Neural progenitor cell (in vitro differentiated cells): ENCODE results near the gene PBLD. TPM values are rescaled to one million over a fixed set of nuclear protein-coding genes. Genes with fewer than 3 reads are reported as not detected.

Experiments
- DNase-seq: peaks from one replicate; pipeline ENCODE4 v3.0.0-alpha.2; 2016; ENCODE audit warnings: low spot score
- H2AFZ ChIP-seq: fragments of 200-600 bp; sonication (generic); replicated peaks from 2 replicates; pipeline ENCODE4 v1.6.1; 2016; ENCODE audit warnings: antibody characterized with exemption
- H3F3A ChIP-seq: fragments of 200-600 bp; sonication (generic); 2 replicates; pipeline ENCODE4 v1.6.1; 2016; ENCODE audit warnings: antibody characterized with exemption, low read depth
- H3K27ac ChIP-seq: fragments of 200-600 bp; sonication (generic); 2 replicates; pipeline ENCODE4 v1.5.1; 2016; ENCODE audit warnings: mild to moderate bottlenecking
- H3K27me3 ChIP-seq: fragments of 200-600 bp; sonication (generic); 2 replicates; pipeline ENCODE4 v1.6.1; 2016; ENCODE audit warnings: mild to moderate bottlenecking, moderate library complexity
- H3K36me3 ChIP-seq: fragments of 200-600 bp; sonication (generic); 2 replicates; pipeline ENCODE4 v1.5.1; 2016
- H3K4me1 ChIP-seq: fragments of 200-600 bp; sonication (generic); 2 replicates; pipeline ENCODE4 v1.6.1; 2016; ENCODE audit warnings: mixed run types
- H3K4me2 ChIP-seq: fragments of 200-600 bp; sonication (generic); 2 replicates; pipeline ENCODE4 v1.6.1; 2016
- H3K4me3 ChIP-seq: fragments of 200-600 bp; sonication (generic); 2 replicates; pipeline ENCODE4 v1.5.1; 2016
- H3K79me2 ChIP-seq: fragments of 200-600 bp; sonication (generic); 2 replicates; pipeline ENCODE4 v1.6.1; 2016; ENCODE audit warnings: low read depth
- H3K9ac ChIP-seq: fragments of 200-600 bp; sonication (generic); 2 replicates; pipeline ENCODE4 v1.6.1; 2016
- H3K9me3 ChIP-seq: fragments of 200-600 bp; sonication (generic); 2 replicates; pipeline ENCODE4 v1.5.1; 2016; ENCODE audit warnings: low read depth
- H4K20me1 ChIP-seq: fragments of 200-600 bp; sonication (generic); 2 replicates; pipeline ENCODE4 v1.6.1; 2016; ENCODE audit warnings: low read depth
- H3K27ac Mint-ChIP-seq: 3 replicates; pipeline ENCODE4 v1.8.0; 2021; ENCODE audit warnings: mixed read lengths
- H3K27me3 Mint-ChIP-seq: 2 replicates; pipeline ENCODE4 v1.8.0; 2022; ENCODE audit warnings: low read depth, mild to moderate bottlenecking, inconsistent platforms, moderate library complexity, mixed read lengths; ENCODE audit not compliant: insufficient read depth
- H3K36me3 Mint-ChIP-seq: 3 replicates; pipeline ENCODE4 v1.8.0; 2021; ENCODE audit warnings: mixed read lengths
- H3K4me1 Mint-ChIP-seq: 3 replicates; pipeline ENCODE4 v1.8.0; 2021; ENCODE audit warnings: mixed read lengths
- H3K4me3 Mint-ChIP-seq: 3 replicates; pipeline ENCODE4 v1.8.0; 2021; ENCODE audit warnings: mild to moderate bottlenecking, moderate library complexity, mixed read lengths
- H3K9me3 Mint-ChIP-seq: 3 replicates; pipeline ENCODE4 v1.8.0; 2020; ENCODE audit warnings: mixed read lengths
- EZH2 ChIP-seq: fragments of 200-600 bp; sonication (generic); IDR thresholded peaks from 2 replicates; pipeline ENCODE4 v1.6.1; 2017; ENCODE audit warnings: antibody characterized with exemption, mild to moderate bottlenecking, moderate library complexity
- EZH2phosphoT487 ChIP-seq: fragments of 200-600 bp; sonication (generic); IDR thresholded peaks from 2 replicates; pipeline ENCODE4 v1.6.1; 2017; ENCODE audit warnings: antibody characterized with exemption
- total RNA-seq: library from RNA; depleted of rRNA; stranded (reverse); fragments of >200 nt; gene quantifications from 2 replicates; pipeline ENCODE4 v1.2.3, GENCODE V29; 2015; ENCODE audit warnings: low replicate concordance
- TF ChIP-seq, protein P1 (sequence below): fragments of 200-600 bp; sonication (generic); IDR thresholded peaks from 2 replicates; pipeline ENCODE4 v1.5.1; 2017; ENCODE audit warnings: antibody characterized with exemption, mild to moderate bottlenecking

Gene PBLD
- total RNA-seq, 1 donor from 2014 or later = 5.8 TPM

DNA sequence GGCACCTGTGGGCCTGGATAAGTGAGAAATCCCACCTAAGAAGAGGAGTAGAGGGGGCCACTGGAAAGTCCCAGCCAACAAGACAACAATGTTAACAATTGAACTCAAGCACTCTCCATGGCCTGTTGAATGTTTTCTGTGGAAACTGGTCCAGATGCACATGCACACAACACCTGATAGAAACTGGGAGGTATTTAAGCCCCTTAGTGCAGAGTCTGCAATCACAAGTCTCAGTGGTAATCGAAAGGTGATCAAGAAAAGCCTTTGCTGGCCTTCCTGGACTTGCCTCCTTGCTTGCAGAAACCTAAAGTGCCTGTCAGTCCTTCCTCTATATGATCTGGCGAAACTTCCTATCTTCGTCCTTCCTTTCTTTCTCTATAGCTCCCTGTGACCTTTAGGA lies 31.4 kb downstream of the PBLD start:
- Histone ChIP-seq H4K20me1 (no peaks in the 10 kb centered on the region), H3F3A (peaks cover 15% of the 10 kb centered on the region), H3K9ac (no peak overlapping the region), H3K4me2 (no peak overlapping the region), H3K79me2 (no peaks in the 10 kb centered on the region), H2AFZ (no peak overlapping the region), H3K36me3 (no peaks in the 10 kb centered on the region), H3K27ac (no peak overlapping the region), H3K9me3 (no peaks in the 10 kb centered on the region), H3K4me3 (no peak overlapping the region), H3K27me3 (no peaks in the 10 kb centered on the region), H3K4me1 (no peaks in the 10 kb centered on the region)
- Mint-ChIP-seq H3K9me3 (no peaks in the 10 kb centered on the region), H3K36me3 (peaks cover under 1% of the 10 kb centered on the region), H3K4me1 (peaks cover 33% of the 10 kb centered on the region), H3K27ac (peak overlapping the region; percentile 42), H3K27me3 (peaks cover 5% of the 10 kb centered on the region), H3K4me3 (no peak overlapping the region)
- no peak for DNase-seq
- no peak for TF ChIP-seq EZH2phosphoT487
- TF ChIP-seq, protein P1, sequence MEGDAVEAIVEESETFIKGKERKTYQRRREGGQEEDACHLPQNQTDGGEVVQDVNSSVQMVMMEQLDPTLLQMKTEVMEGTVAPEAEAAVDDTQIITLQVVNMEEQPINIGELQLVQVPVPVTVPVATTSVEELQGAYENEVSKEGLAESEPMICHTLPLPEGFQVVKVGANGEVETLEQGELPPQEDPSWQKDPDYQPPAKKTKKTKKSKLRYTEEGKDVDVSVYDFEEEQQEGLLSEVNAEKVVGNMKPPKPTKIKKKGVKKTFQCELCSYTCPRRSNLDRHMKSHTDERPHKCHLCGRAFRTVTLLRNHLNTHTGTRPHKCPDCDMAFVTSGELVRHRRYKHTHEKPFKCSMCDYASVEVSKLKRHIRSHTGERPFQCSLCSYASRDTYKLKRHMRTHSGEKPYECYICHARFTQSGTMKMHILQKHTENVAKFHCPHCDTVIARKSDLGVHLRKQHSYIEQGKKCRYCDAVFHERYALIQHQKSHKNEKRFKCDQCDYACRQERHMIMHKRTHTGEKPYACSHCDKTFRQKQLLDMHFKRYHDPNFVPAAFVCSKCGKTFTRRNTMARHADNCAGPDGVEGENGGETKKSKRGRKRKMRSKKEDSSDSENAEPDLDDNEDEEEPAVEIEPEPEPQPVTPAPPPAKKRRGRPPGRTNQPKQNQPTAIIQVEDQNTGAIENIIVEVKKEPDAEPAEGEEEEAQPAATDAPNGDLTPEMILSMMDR = no peak

DNA sequence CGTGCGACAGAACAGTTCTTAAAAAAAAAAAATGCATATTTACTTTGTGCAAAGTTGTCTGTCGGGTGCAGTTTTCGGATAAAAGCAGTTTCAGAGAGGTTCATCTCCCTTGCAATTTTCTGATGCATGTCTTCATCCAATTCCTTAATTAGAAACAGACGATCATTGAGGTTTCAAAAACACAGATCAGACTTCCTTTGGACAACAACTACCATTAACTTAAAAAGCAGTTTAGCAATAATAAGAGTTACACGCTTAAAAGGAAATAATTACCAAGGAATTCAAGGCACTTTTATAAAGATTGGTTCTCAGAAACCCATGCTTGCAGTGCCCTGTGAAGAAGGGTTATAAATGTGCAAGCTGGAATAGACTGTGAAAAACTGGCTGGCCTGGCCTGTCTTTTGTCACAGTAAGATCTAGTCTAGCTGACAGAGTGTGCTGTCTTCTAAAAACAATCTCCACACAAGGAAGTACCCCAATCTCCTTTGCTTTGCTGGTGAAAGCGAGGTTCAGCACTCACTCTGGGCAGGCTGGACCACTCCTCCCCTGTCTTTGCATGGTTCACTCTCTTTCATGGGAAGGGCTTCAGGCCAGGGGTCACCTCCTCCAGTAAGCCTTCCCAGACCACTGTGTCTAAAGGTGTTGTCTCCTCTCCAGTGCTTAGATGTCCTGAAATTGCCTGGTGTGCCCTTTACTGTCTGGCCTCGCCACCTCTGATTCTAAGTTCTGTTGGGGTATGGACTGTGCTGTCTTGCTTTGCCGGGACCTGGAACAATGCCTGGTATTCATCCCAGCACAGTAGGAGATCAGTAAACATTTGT lies 35.7 kb downstream of the PBLD start:
- no peaks in the 10 kb centered on the region for H3K9me3 ChIP-seq
- H3K36me3 ChIP-seq = no peaks in the 10 kb centered on the region
- H3K27ac Mint-ChIP-seq = no peak overlapping the region
- no peak overlapping the region for H3K4me2 ChIP-seq
- no peak for TF ChIP-seq EZH2phosphoT487
- TF ChIP-seq EZH2 = no peak
- TF ChIP-seq, protein P1 = no peak
- H3K4me1 Mint-ChIP-seq = peaks cover 23% of the 10 kb centered on the region
- no peaks in the 10 kb centered on the region for H4K20me1 ChIP-seq
- H2AFZ ChIP-seq = no peak overlapping the region
- H3K27me3 ChIP-seq = no peaks in the 10 kb centered on the region
- peaks cover 8% of the 10 kb centered on the region for H3K36me3 Mint-ChIP-seq
- no peak overlapping the region for H3K4me3 Mint-ChIP-seq
- no peak overlapping the region for H3K9ac ChIP-seq
- no peak for DNase-seq
- H3K4me1 ChIP-seq = no peaks in the 10 kb centered on the region
- H3K4me3 ChIP-seq = no peak overlapping the region
- no peak overlapping the region for H3K27ac ChIP-seq
- H3F3A ChIP-seq = peaks cover 14% of the 10 kb centered on the region
- H3K27me3 Mint-ChIP-seq = peaks cover 5% of the 10 kb centered on the region
- H3K79me2 ChIP-seq = no peaks in the 10 kb centered on the region
- no peaks in the 10 kb centered on the region for H3K9me3 Mint-ChIP-seq

DNA sequence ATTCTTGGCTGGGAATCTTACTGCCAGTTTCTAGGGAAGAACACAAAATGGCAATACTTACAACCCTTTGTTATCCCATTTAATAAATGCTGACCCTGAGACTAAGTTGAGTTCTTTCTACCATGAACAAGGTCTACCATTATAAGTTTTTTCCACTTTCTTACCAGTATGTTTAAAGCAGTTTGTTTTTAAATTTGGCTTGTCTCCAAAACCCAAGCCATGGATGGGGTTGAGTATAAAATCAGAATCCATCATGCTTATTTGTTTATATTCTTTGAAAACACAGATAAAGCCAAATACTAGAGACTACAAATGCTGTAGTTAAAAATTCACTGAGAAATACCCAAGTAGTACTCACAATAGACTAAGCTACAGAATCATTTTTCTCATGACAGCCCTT lies 42.0 kb downstream of the PBLD start:
- TF ChIP-seq, protein P1 = no peak
- TF ChIP-seq EZH2 = no peak
- TF ChIP-seq EZH2phosphoT487 = no peak
- H3K9me3 ChIP-seq = no peaks in the 10 kb centered on the region
- no peak overlapping the region for H3K4me2 ChIP-seq
- H3K4me1 Mint-ChIP-seq = no peaks in the 10 kb centered on the region
- no peaks in the 10 kb centered on the region for H3K79me2 ChIP-seq
- no peaks in the 10 kb centered on the region for H4K20me1 ChIP-seq
- no peaks in the 10 kb centered on the region for H3K27me3 ChIP-seq
- H3K36me3 ChIP-seq = no peaks in the 10 kb centered on the region
- no peaks in the 10 kb centered on the region for H3K9me3 Mint-ChIP-seq
- H3K27ac Mint-ChIP-seq = no peak overlapping the region
- peaks cover 11% of the 10 kb centered on the region for H3K36me3 Mint-ChIP-seq
- no peak overlapping the region for H3K4me3 Mint-ChIP-seq
- no peak overlapping the region for H3K4me3 ChIP-seq
- no peak overlapping the region for H3K9ac ChIP-seq
- peaks cover 11% of the 10 kb centered on the region for H3K27me3 Mint-ChIP-seq
- no peak overlapping the region for H2AFZ ChIP-seq
- H3F3A ChIP-seq = no peaks in the 10 kb centered on the region
- no peaks in the 10 kb centered on the region for H3K4me1 ChIP-seq
- H3K27ac ChIP-seq = no peak overlapping the region
- DNase-seq = no peak
